Glomerular visceral epithelial cell (primary cell): Measurements from ENCODE around the gene PPEF1.
A peak's percentile ranks its signal among the peaks of the same experiment; 100 is the strongest.

Source experiments
- DNase-seq: peaks from one replicate; pipeline ENCODE4 v3.0.0-alpha.2; 2016; ENCODE audit errors: extremely low spot score

The PPEF1 gene

DNA sequence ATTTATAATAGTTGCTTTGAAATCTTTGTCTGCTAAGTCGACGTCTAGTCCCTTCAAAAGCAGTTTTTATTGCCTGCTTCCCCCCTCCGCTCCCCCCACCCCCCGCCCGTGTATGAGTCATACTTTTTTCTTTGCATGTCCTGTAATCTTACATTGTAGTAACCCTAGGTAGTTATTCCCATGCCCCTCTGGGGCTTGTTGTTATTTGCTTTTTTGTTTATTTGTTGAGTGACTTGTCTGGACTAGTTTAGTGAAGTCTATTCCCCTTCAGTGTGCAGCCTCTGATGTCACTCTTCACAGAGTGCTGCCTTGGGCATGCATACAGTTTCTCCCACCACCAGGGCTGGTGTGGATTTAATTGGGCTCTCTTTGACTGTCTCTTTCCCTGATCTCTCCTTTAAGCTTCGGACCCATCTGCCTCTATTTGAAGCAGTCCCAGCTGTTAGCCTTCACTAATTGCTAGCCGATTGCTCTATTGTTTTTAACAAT is 86.2 kb downstream of the PPEF1 start:
- no peak for DNase-seq

DNA sequence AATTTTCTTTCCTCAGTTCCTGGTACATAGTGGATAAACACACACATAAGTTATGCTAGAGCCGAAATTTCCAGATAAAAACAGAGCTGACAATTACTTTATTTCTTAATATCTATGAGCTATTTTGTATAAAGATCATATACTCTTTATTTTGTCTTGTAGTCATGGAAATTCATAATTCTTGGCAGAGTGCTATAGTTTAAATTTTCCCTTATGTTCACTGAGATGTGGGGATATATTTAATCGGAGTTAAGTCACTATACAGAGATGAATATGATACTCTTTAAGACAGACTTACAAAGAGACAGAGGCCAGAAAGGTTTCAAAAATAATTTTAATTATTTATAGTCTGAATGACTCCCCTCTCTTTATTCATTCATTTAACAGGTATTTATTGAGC is 89.7 kb downstream of the PPEF1 start:
- DNase-seq, result no peak

DNA sequence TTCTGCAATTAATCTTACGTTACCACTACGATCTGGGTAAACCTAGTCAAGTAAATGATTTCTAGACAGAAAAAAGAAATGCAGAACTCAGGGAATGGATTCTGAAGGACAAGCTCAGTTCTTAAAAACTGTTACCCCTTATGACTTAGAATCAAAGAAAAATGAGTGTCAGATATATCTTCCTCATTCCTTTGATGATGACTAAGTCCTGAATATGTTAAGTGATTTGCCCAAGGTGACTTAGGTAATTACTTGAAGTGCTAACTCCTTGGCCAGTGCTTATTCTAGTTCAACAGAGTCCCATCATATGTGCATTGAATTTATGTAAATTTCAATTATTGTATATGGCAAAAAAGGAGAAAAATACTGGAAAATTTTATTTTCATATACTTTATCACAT is 92.5 kb downstream of the PPEF1 start:
- DNase-seq, result no peak

DNA sequence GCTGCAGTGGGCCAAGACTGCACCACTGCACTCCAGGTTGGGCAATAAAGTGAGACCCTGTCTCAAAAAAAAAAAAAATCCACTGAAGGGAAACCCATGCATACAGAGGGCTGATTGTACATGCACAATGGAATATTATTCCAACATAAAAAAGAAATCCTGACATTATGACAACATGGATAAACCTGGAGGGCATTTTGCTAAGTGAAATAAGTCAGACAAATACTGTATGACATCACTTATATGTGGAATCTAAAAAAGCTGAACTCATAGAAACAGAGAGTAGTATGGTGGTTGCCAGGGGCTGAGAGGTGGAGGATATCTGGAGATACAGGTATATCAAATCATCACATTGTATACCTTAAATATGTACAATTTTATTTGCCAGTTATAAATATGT is 102.2 kb downstream of the PPEF1 start:
- DNase-seq, result no peak

DNA sequence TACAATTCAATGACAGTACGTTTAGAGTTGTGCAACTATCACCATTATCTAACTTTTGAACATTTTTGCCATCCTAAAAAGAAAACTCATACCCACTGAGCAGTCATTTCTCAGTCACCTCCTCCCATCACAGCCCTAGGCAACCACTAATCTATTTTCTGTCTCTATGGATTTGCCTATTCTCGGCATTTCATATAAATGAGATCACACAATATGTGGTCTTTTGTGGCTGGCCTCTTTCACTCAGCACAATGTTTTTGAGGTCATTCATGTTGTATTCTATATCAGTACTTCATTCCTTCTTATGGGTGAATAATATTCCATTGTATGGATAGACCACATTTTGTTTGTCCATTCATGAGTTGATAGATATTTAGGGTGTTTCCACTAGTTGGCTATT is 103.0 kb downstream of the PPEF1 start:
- no peak for DNase-seq

DNA sequence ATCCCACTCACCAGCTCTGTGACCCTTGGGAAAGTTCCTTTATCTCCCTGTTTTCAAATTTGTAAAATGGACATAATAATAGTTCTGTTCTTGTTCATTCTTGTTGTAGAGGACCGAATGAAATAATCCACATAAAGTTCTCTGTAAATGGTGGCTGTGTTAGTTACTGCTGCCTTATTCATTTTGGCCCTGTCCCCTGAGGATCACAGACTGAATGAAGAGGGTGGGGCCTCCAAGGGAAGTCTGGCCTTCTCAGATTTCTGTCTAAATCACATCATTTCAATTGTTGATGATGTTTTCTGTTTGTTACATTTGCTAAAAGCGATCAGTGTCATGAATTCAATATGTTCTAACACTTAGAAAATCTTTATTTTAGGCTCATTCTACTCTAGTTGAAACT is 117.9 kb downstream of the PPEF1 start:
- no peak for DNase-seq

DNA sequence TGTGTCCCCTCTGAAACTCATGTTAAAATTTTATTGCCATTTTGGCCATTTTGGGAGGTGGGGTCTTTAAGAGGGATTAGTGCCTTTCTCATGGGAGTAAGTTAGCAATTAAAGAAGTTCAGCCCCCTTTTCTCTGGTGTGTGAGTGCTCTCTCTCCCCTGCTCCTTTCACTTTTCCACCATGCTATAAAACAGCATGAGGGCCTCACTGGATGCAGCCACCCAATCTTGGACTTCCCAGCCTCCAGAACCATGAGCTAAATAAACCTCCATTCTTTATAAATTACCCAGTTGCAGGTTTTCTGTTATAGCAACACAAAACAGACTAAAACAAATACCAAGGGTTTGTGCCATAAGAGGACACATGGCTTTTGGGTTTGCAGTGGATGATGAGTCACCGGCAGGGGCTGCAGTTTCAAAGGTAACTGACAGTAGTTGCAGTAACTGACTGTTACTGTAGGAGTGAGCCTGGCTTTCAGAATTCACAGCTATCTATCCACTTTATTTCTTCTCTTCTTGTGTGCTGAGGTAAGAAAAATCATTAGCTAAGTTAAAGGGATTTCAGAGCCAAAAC is 121.5 kb downstream of the PPEF1 start:
- DNase-seq, result peak; percentile 1

DNA sequence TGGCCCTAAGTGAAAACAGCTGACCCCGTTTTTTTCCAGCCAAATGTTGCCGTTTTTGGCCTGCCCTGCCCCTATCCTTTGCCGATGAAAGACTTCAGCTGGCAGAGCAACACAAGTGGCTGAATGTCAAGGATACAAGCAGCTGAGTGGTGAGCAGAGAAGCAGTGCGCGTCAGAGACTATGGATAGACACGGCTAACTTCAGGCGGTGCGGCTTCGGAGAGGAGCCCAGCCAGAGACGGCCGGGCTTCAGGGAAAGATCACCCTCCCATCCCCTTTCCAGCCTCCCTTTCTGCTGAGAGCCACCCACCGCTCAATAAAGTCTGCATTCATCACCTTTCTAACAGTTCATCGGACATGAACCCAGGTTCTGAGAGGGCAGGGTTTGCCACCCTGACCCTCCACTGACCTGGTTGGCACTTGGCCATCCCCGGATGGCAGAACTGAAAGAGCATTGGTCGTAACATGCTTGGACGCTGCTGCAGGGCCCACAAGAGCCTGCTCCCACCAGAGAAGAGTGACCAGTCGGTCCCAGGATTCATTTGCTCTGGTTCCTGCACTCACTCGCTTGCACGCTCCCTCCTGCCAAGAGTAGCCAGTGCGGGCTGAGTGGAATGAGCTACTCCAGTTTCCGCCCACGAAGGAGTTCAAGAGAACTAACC is 125.8 kb downstream of the PPEF1 start:
- peak; percentile 0 for DNase-seq

DNA sequence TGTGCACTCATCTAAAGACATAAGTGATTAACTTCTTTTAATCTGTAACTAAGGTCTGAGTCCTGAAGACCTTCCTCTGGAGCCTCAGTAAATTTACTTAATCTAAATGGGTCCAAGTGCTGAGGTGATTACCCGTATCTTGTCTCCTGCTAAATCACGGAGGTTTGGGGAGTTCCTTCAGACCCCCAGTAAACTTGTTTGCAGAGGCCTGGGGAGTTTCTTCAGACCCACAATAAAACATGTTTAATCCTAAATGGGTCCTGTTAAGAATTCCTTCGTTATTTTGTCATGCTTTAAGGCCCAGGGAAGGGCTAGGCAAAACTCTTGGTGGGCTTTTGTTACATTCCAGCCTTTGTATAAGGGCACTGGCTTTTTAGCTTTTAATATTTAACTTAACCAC is 140.5 kb downstream of the PPEF1 start:
- peak; percentile 20 for DNase-seq

DNA sequence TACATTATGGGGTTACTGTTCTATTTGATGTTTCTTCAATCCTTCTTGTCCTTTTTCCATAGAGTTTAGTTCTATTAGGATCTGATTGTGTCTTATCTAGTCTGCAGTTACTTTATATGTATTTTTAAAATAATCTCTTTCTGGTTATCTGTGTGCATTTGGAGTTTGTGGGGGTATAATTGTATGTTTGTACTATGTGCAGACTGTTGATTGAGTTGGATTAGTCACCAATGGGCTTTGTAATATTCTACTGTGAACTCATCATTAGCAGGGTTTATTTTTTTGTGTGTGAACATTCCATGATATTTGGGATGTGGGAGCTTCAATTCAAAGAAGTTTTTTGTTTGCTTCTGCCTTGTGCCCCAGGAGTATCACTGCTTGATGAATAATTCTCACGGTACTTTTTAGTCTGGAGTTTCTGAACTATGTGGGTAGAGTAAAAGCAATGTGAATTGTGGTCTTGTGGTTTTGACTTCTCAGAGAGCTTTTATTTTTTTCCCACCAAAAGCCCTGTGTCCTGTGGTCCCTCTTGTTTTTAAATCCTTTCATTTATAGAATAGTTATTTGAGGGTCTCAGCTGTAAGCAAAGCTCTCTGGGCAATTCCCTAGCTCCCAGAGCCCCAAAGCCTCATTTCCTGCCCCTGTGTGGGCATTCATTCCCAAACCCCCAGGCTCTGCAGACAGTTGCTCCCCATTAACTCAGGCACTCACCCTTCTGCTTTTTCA is 148.6 kb downstream of the PPEF1 start:
- DNase-seq, result peak; percentile 58

DNA sequence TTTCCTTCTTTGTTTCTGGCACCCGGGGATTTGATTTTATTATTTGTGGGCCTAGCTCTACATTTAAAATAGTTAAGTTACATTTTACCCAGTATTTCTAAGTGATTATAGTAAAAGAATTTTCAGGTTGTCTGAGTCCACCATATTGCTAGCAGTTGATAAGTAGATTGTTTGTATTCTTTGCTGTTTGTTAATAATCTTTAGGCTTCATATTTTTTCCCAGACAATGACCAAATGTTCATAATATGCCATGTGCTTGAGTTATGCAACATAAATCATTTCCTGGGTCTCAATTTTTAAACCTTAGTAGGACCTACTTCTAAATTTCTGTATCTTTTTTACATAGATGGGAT is 149.2 kb downstream of the PPEF1 start:
- DNase-seq, result no peak

DNA sequence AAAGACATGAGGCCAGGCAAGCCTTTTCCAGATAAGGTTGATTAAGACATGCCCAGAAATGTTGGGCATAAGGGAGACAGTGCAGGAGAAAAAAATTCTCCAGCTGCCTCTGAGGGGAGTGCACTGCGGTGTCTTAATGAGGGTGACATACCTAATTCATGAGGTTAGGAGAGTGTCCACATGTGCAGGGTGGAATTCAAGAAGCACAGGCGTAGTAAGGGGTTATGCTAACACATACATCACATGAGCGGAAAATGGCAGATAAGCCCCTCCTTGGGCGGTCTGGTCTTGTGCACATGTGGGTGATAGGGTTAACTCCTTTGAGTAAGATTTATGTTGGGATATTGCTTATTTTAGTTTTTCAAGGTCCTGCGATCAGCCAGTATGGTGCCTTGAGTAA is 154.1 kb downstream of the PPEF1 start:
- no peak for DNase-seq

DNA sequence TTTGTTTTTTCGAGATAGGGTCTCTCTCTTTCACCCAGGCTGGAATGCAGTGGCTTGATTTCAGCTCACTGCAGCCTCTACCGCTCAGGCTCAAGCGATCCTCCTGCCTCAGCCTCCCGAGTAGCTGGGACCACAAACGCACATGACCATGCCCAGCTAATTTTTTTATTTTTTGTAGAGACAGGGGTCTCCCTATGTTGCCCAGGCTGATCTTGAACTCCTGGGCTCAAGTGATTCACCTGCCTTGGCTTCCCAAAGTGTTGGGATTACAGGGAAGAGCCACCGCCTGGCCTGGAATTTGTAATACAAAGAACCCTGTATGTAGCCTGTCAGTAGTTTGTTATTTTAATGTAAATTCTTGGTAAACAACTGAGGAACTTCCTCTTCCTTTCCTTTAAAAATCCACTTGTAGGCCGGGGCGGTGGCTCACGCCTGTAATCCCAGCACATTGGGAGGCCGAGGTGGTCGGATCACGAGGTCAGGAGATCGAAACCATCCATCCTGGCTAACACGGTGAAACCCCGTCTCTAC is 157.0 kb downstream of the PPEF1 start:
- DNase-seq, result no peak

DNA sequence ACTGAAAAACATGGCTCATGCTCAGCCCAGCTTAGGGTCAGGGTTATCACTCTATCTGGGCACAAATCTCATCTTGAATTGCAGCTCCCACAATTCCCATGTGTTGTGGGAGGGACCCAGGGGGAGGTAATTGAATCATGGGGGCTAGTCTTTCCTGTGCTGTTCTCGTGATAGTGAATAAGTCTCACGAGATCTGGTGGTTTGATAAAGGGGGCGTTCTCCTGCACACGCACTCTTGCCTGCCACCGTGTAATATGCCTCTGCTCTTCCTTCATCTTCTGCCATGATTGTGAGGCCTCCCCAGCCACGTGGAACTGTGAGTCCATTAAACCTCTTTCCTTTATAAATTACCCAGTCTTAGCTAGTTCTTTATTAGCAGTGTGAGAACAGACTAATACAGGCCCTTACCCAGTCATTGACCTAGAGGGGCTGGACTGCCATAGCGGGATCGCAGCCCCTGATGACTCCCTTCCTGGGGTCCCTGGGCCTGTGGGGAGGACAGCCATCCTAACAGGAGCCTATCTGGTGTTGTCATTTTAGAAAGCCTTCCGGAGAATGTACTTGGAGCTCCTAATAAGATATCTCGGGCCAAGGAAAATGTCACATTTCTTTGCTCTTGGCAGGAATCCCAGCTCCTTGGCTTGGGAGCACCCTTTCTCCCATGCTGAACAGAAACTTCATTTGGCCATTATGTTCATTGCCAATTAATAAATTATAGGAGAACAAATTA is 163.9 kb downstream of the PPEF1 start:
- DNase-seq, result no peak

DNA sequence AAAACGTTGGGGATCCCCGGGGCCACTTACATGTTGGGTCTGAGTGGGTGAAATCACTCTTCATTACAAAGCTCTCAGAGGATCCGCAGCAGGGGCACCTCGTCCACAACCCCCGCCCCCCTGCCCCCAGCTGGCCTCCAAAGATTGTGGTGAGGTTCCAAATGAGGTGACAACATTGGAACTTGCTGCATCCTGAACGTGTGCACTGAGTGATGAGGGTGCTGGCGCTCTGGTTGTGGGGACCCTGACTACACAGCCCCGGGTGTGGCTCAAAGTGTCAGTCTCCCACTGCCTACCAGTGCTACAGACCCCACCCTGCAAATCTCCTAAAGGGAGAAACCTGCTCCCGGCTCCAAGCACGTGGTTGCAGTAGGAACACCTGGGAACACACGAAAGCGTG is 164.5 kb downstream of the PPEF1 start:
- no peak for DNase-seq

DNA sequence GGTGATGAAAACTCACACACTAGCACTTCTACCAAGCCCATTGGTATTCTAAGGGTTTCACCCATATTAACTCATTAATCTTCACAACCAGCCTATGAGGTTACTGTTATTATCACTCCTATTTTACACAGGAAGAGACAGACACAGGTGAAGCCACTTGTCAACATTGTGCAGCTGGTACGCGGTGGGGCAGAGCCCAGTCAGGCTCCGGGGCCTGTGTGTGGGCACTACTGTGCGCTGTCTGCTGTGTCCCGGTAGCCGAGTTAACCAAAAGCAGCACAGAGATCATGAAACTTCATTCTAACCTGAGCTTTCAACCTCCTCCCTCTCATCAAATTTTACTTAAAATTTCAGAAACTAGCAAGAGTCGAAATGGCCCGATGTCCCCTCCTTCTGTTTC is 165.2 kb downstream of the PPEF1 start:
- DNase-seq, result no peak

DNA sequence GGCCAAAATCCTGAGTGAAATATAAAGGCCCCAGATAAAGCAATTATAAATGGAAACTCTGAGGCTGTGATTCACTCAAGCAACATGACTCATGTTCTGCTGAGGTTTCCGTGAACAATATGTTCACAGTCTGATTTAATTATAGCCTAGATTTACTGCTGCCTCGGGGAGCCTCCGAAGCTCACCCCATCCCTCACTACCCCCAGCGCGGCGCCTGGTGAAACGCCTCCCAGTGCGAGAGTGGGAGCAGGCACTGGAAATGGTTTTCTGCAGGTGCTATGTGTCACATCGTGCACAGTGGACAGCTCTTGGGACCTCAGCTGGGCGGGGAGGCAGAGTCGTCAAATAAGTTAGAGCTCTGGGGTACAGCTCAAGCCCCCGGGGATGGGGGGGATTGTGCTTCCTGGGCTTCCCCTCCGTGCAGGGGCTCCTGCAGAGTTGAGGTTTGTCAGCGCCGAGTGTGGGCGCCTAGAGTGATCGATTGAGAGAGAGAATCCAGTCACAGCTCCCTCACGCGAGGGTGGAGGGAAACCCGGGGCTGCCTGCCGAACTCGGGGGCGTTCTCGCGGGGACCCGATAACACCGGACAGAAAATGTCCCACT is 165.8 kb downstream of the PPEF1 start:
- DNase-seq, result peak; percentile 49

DNA sequence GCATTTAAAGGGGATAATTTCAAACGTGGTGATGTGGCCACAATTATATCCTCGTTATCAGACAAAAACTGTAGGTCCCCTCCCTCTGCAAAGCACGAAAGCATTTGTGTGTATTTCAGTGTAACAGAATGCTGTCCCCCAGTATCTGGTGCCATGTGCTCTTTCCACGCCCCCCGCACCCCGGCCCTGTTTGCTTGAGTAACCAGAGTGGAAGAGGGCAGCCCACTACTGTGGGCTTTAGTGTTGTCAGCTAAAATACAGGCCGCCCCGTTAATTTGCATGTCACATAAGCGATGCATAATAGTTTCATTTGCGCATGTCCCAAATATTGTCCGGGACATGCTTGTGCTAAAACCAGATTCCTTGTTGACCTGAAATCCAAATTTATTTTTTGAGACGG is 166.4 kb downstream of the PPEF1 start:
- DNase-seq, result no peak

DNA sequence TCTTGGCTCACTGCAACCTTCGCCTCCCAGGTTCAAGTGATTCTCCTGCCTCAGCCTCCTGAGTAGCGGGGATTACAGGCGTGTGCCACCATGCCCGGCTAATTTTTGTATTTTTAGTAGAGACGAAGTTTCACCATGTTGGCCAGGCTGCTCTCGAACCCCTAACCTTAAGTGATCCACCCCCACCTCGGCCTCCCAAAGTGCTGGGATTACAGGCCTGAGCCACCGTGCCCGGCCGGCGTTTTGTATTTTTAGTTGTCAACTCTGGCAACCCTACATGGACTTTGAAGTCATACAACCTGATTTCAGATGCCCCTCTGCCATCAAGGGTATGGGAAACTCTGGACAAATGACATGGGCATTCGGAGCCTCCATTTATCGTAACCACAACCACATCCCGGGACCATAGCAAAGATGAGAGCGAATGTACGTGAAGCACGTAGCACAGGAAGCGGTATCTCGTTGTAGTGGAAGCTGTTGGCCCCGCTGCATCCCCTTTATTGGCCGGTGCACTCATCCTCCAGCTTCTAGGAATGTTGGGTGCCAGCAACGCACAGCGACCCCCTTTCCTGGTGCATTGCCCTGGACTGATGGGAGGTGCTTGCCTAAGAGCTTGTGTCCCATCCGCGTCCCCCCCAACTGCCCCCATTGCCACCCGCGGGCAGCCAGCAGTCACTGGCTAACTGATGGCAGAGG is 167.3 kb downstream of the PPEF1 start:
- DNase-seq, result no peak

DNA sequence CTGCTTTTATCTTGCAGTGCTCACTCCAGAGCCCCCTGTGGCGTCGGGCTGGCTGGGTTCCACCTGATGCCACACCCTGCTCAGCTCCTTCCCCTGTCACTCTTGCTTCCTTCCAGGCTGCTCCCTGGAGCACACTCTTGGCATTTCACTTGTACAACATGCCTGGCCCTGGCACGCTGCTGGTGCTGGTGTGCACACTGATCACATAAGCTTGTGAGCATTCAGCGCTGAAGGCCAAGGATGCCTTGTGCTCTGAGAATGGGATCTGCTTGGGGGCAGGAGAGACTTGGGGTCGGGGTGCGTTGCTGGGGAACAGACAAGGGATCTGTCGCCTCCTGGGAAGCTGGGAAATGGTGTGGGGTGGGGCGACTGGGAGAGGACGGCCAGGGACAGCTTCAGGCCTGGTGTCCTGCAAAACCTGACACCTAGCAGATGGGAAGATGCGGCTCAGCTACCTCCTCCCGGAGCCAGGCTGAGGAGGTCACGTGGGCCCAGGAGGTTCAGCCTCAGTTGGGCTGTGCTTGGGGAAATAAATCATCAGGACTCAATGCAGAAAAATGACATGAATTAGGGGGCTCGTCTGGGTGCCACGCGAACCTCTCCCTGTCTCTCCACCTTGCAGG is 167.9 kb downstream of the PPEF1 start:
- DNase-seq, result no peak

DNA sequence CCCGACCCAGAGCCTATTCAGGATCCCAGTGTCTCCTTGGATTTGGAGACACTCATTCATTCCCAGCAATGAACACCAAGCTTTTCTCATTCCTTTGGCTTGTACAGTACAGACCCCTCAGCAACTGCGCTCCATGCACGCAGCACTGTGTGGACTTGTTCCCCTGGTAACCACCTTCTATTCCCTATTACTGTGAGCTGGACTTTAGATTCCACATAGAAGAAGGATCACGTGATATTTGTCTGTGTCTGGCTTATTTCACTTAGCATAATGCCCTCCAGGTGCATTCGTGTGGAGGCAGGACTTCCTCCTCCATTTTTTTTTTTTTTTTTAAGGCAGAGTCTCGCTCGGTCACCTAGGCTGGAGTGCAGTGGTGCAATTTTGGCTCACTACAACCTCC is 170.0 kb downstream of the PPEF1 start:
- DNase-seq, result no peak
